ENCODE results near the gene C17orf58. TPM values are rescaled to one million over a fixed set of nuclear protein-coding genes. Genes with fewer than 3 reads are reported as not detected.

Gene C17orf58
- total and polyA plus RNA-seq, 2 of the 8 experiments (the other 6 are each of a cell fraction or from before 2014, with no cell fraction given): 22.6 to 24.1 TPM

DNA sequence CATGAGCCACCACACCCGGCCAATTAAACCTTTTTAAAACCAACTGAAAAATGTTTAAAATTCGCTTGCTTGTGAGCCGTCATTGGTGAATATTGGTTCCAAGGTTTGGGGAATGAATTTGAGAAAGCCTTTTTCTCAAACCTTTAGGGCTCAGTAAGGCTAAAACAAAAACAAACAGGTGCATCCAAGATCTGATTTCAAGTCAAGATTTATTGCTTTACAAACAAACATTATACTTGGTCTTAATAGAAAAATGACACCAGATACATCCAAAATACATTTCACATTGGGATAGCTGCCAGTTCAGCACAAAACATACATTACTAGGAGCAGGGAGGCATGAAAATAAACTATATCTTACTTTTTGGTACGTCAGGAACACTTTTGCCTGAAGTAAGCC lies 5.4 kb downstream of the C17orf58 start:
- H4K20me1 ChIP-seq (replicated peaks in 1 of 2; ENCODE audit: control insufficient read depth in 1 of 2, insufficient read depth in 2 of 2, low read length in 2 of 2): no peaks in the 10 kb centered on the region
- TF ChIP-seq SRF (IDR thresholded peaks at IDR 0.05; ENCODE audit: low read depth, low read length): no peak
- TF ChIP-seq, protein P1, sequence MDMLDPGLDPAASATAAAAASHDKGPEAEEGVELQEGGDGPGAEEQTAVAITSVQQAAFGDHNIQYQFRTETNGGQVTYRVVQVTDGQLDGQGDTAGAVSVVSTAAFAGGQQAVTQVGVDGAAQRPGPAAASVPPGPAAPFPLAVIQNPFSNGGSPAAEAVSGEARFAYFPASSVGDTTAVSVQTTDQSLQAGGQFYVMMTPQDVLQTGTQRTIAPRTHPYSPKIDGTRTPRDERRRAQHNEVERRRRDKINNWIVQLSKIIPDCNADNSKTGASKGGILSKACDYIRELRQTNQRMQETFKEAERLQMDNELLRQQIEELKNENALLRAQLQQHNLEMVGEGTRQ (IDR thresholded peaks at IDR 0.05; ENCODE audit: low read length): no peak
- TF ChIP-seq CHD1 (IDR thresholded peaks at IDR 0.05; ENCODE audit: low read depth, low read length): no peak
- TF ChIP-seq TEAD4 (IDR thresholded peaks at IDR 0.05; ENCODE audit: low read depth, low read length): no peak
- TF ChIP-seq ASH2L (IDR thresholded peaks at IDR 0.05; ENCODE audit: low read length): no peak
- TF ChIP-seq EGR1 (IDR thresholded peaks at IDR 0.05; ENCODE audit: borderline replicate concordance, low read depth, low read length): no peak
- TF ChIP-seq SIN3A (conservative IDR thresholded peaks at IDR 0.05 in 1 of 2, IDR thresholded peaks at IDR 0.05 in 1 of 2; ENCODE audit: low read depth in 1 of 2, low read length in 2 of 2): no peak
- no peak for TF ChIP-seq SUZ12 (IDR thresholded peaks at IDR 0.05; ENCODE audit: low read length)
- TF ChIP-seq, protein P2, sequence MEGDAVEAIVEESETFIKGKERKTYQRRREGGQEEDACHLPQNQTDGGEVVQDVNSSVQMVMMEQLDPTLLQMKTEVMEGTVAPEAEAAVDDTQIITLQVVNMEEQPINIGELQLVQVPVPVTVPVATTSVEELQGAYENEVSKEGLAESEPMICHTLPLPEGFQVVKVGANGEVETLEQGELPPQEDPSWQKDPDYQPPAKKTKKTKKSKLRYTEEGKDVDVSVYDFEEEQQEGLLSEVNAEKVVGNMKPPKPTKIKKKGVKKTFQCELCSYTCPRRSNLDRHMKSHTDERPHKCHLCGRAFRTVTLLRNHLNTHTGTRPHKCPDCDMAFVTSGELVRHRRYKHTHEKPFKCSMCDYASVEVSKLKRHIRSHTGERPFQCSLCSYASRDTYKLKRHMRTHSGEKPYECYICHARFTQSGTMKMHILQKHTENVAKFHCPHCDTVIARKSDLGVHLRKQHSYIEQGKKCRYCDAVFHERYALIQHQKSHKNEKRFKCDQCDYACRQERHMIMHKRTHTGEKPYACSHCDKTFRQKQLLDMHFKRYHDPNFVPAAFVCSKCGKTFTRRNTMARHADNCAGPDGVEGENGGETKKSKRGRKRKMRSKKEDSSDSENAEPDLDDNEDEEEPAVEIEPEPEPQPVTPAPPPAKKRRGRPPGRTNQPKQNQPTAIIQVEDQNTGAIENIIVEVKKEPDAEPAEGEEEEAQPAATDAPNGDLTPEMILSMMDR (IDR thresholded peaks at IDR 0.05; ENCODE audit: control extremely low read depth in 1 of 3, insufficient read depth in 1 of 3, low read depth in 1 of 3, low read length in 3 of 3): no peak
- no peak for TF ChIP-seq NANOG (IDR thresholded peaks at IDR 0.05; ENCODE audit: insufficient read depth, low read depth, low read length, poor library complexity, severe bottlenecking)

More for the DNA sequence above, 5.4 kb downstream of the C17orf58 start:
- no peak overlapping the region for H4K5ac ChIP-seq (ENCODE audit: insufficient read length, low read depth, low read length)
- POLR2A ChIA-PET (ENCODE audit: partially characterized antibody): interaction anchor here (1.2 kb wide), 1 partner anchor 17 kb away, joined by 4 read pairs; no protein-coding TSS in a partner anchor
- peaks cover 0 to 13% (median 4%) of the 10 kb centered on the region in 4 experiments; a peak in 4 of 7 replicates for H3K4me1 ChIP-seq (replicated peaks in 1 of 4; ENCODE audit: control insufficient read depth in 3 of 4, insufficient read depth in 4 of 4, low read length in 3 of 4)
- H2BK120ac ChIP-seq (replicated peaks; ENCODE audit: low read depth, low read length): no peak overlapping the region
- H4K91ac ChIP-seq (replicated peaks; ENCODE audit: insufficient read length, low read length): no peak overlapping the region
- no peaks in the 10 kb centered on the region for H3K36me3 ChIP-seq (ENCODE audit: control insufficient read depth in 2 of 4, insufficient read depth in 4 of 4, low read length in 3 of 4)
- FAIRE-seq (no peak), DNase-seq (ENCODE audit: low read depth in 1 of 2, low spot score in 2 of 2) (no peak)
- peaks cover 0 to 12% (median 3%) of the 10 kb centered on the region in 4 experiments; a peak in 5 of 7 replicates for H3K27me3 ChIP-seq (replicated peaks in 1 of 4; ENCODE audit: control insufficient read depth in 3 of 4, extremely low read depth in 1 of 4, insufficient read depth in 3 of 4, low read length in 3 of 4)
- H3K56ac ChIP-seq (replicated peaks; ENCODE audit: insufficient read length, low read depth, low read length): no peak overlapping the region
- H4K8ac ChIP-seq (ENCODE audit: extremely low read depth, insufficient read depth, low read length): no peak overlapping the region
- no peak overlapping the region for H3K9ac ChIP-seq (replicated peaks in 1 of 4; ENCODE audit: extremely low read depth in 1 of 4, low read depth in 3 of 4, low read length in 3 of 4)
- CTCF ChIA-PET (ENCODE audit: partially characterized antibody): interaction anchor here (1.5 kb wide), 1 partner anchor 19 kb away, joined by 3 read pairs; no protein-coding TSS in a partner anchor
- no peak overlapping the region for H2BK5ac ChIP-seq (ENCODE audit: low read depth, low read length)
- WGBS, 2 experiments (ENCODE audit: extremely low coverage in 1 of 2, insufficient coverage in 1 of 2, insufficient read length in 1 of 2, insufficient replicate concordance in 2 of 2, low coverage in 1 of 2, low lambda C conversion rate in 2 of 2, missing lambda C conversion rate in 1 of 2): 89% methylated on average over 4 of the region's 4 CpGs; no CpG with 5 or more reads in 1 of the 2 experiments
- no peak overlapping the region for H3K14ac ChIP-seq (ENCODE audit: insufficient read length)
- H3K4me3 ChIP-seq (ENCODE audit: extremely low read depth in 1 of 4, insufficient read depth in 2 of 4, low read depth in 3 of 4, low read length in 4 of 4): no peak overlapping the region
- H3K23ac ChIP-seq (ENCODE audit: insufficient read length): no peak overlapping the region
- H3K4me2 ChIP-seq (ENCODE audit: insufficient read depth in 1 of 2, low read depth in 2 of 2, low read length in 2 of 2): no peak overlapping the region
- no peak overlapping the region for H3K4ac ChIP-seq (replicated peaks; ENCODE audit: insufficient read length, low read depth, low read length)
- H3K18ac ChIP-seq (ENCODE audit: extremely low read depth, low read length): no peak overlapping the region
- no peak overlapping the region for H2BK12ac ChIP-seq (ENCODE audit: low read depth, low read length)
- H3K27ac ChIP-seq (ENCODE audit: low read depth, low read length): no peak overlapping the region
- H3K79me2 ChIP-seq (ENCODE audit: control insufficient read depth in 1 of 2, insufficient read depth in 2 of 2, low read length in 2 of 2): no peaks in the 10 kb centered on the region
- H2BK15ac ChIP-seq (ENCODE audit: low read length): no peak overlapping the region
- H2AFZ ChIP-seq (ENCODE audit: low read length): no peak overlapping the region
- H3K9me3 ChIP-seq (ENCODE audit: insufficient read depth in 2 of 2, low read depth in 1 of 2, low read length in 1 of 2): no peaks in the 10 kb centered on the region
- H3K79me1 ChIP-seq (ENCODE audit: low read depth, low read length): no peaks in the 10 kb centered on the region
- H2AK5ac ChIP-seq (ENCODE audit: low read depth, low read length): no peak overlapping the region
- no peak overlapping the region for H2BK20ac ChIP-seq (ENCODE audit: low read length)
- H3K23me2 ChIP-seq (ENCODE audit: low read depth, low read length): peaks cover 7% of the 10 kb centered on the region; the same call in 1 of the 2 replicates

All from H1 (cell line).